ENCODE results near the gene RNF41. TPM values are rescaled to one million over a fixed set of nuclear protein-coding genes. Genes with fewer than 3 reads are reported as not detected.
"Not testable (repeated sequence)": the region's sequence is repeated elsewhere in the genome, so short reads cannot be mapped to it uniquely, and the experiment has no call there.

The RNF41 gene
- total RNA-seq, 1 experiment from 2014 or later: 47.7 TPM

- DNase-seq (ENCODE audit: low read depth, low spot score): no peak
- in situ Hi-C loops (cut with HindIII; ENCODE audit: low pct_unique_long_range_greater_than_20kb, low sequenced_read_pairs): no loop called here
These were observed 1.9 kb upstream of the RNF41 start for GRCh38 chr12:56223571-56224101.

- in situ Hi-C loops (cut with HindIII; ENCODE audit: low pct_unique_long_range_greater_than_20kb, low sequenced_read_pairs): no loop called here
- no peak for DNase-seq (ENCODE audit: low read depth, low spot score)
These were observed 791 bp upstream of the RNF41 start for GRCh38 chr12:56222531-56222895.

- in situ Hi-C loops (cut with HindIII; ENCODE audit: low pct_unique_long_range_greater_than_20kb, low sequenced_read_pairs): no loop called here
- peak; percentile 35 for DNase-seq (ENCODE audit: low read depth, low spot score)
These were observed 428 bp downstream of the RNF41 start for GRCh38 chr12:56221232-56221756.

GRCh38 chr12:56220611-56221231 is 1.0 kb downstream of the RNF41 start:
- in situ Hi-C loops (cut with HindIII; ENCODE audit: low pct_unique_long_range_greater_than_20kb, low sequenced_read_pairs): no loop called here
- DNase-seq (ENCODE audit: low read depth, low spot score): no peak

- in situ Hi-C loops (cut with HindIII; ENCODE audit: low pct_unique_long_range_greater_than_20kb, low sequenced_read_pairs): no loop called here
- no peak for DNase-seq (ENCODE audit: low read depth, low spot score)
These were observed 1.9 kb downstream of the RNF41 start for GRCh38 chr12:56219840-56220239.

GRCh38 chr12:56216461-56216860 is 5.3 kb downstream of the RNF41 start:
- in situ Hi-C loops (cut with HindIII; ENCODE audit: low pct_unique_long_range_greater_than_20kb, low sequenced_read_pairs): no loop called here
- DNase-seq (ENCODE audit: low read depth, low spot score): no peak

GRCh38 chr12:56213878-56214277 is 7.8 kb downstream of the RNF41 start:
- in situ Hi-C loops (cut with HindIII; ENCODE audit: low pct_unique_long_range_greater_than_20kb, low sequenced_read_pairs): no loop called here
- DNase-seq (ENCODE audit: low read depth, low spot score): no peak

GRCh38 chr12:56212361-56212760 is 9.4 kb downstream of the RNF41 start:
- in situ Hi-C loops (cut with HindIII; ENCODE audit: low pct_unique_long_range_greater_than_20kb, low sequenced_read_pairs): no loop called here
- DNase-seq (ENCODE audit: low read depth, low spot score): no peak

GRCh38 chr12:56208006-56208405 is 13.7 kb downstream of the RNF41 start:
- no peak for DNase-seq (ENCODE audit: low read depth, low spot score)
- in situ Hi-C loops (cut with HindIII; ENCODE audit: low pct_unique_long_range_greater_than_20kb, low sequenced_read_pairs): no loop called here

- peak; percentile 81 for DNase-seq (ENCODE audit: low read depth, low spot score)
- in situ Hi-C loops (cut with HindIII; ENCODE audit: low pct_unique_long_range_greater_than_20kb, low sequenced_read_pairs): no loop called here
These were observed 15.1 kb downstream of the RNF41 start for GRCh38 chr12:56206452-56207166.

GRCh38 chr12:56205445-56205844 is 16.3 kb downstream of the RNF41 start:
- in situ Hi-C loops (cut with HindIII; ENCODE audit: low pct_unique_long_range_greater_than_20kb, low sequenced_read_pairs): no loop called here
- no peak for DNase-seq (ENCODE audit: low read depth, low spot score)

- DNase-seq (ENCODE audit: low read depth, low spot score): no peak
- in situ Hi-C loops (cut with HindIII; ENCODE audit: low pct_unique_long_range_greater_than_20kb, low sequenced_read_pairs): no loop called here
These were observed 17.4 kb downstream of the RNF41 start for GRCh38 chr12:56204275-56204674.

GRCh38 chr12:56202838-56203237 is 18.9 kb downstream of the RNF41 start:
- in situ Hi-C loops (cut with HindIII; ENCODE audit: low pct_unique_long_range_greater_than_20kb, low sequenced_read_pairs): no loop called here
- DNase-seq (ENCODE audit: low read depth, low spot score): no peak

- in situ Hi-C loops (cut with HindIII; ENCODE audit: low pct_unique_long_range_greater_than_20kb, low sequenced_read_pairs): no loop called here
- DNase-seq (ENCODE audit: low read depth, low spot score): no peak
These were observed 19.4 kb downstream of the RNF41 start for GRCh38 chr12:56202366-56202765.

- DNase-seq (ENCODE audit: low read depth, low spot score): no peak
- in situ Hi-C loops (cut with HindIII; ENCODE audit: low pct_unique_long_range_greater_than_20kb, low sequenced_read_pairs): no loop called here
These were observed 22.9 kb downstream of the RNF41 start for GRCh38 chr12:56198836-56199235.

GRCh38 chr12:56197921-56198635 is 23.6 kb downstream of the RNF41 start:
- DNase-seq (ENCODE audit: low read depth, low spot score): no peak

GRCh38 chr12:56196818-56197550 is 24.7 kb downstream of the RNF41 start:
- in situ Hi-C loops (cut with HindIII; ENCODE audit: low pct_unique_long_range_greater_than_20kb, low sequenced_read_pairs); DNase-seq (ENCODE audit: low read depth, low spot score): not testable (repeated sequence)

More at GRCh38 chr12:56197921-56198635, 23.6 kb downstream of the RNF41 start:
- in situ Hi-C loops (cut with HindIII; ENCODE audit: low pct_unique_long_range_greater_than_20kb, low sequenced_read_pairs): no loop called here
